IMR-90 (cell line): Measurements from ENCODE around the gene LAMA5. TPM values are rescaled to one million over a fixed set of nuclear protein-coding genes. Genes with fewer than 3 reads are reported as not detected.

Experiments
- ATAC-seq: fragments of 200-7000 bp; cut with Tn5 transposase; 2 replicates; pipeline ENCODE4 v1.9.1; 2020; ENCODE audit warnings: low read depth, mild to moderate bottlenecking, moderate library complexity
- BruUV-seq: library from RNA; stranded (reverse); fragments of 400-500 nt; replicated peaks from 2 replicates; lab custom pipeline; 2021; lab: Mats Ljungman, UMichigan
- CTCF ChIA-PET: fragments of 300-600 bp; formaldehyde crosslinking; extraction: SDS; loops from one replicate; lab custom pipeline; 2021; ENCODE audit warnings: antibody characterized with exemption; lab: Yijun Ruan, JAX
- POLR2A ChIA-PET: fragments of 300-600 bp; sonication (Branson Sonifier 250); formaldehyde crosslinking; loops from one replicate; lab custom pipeline; 2022; ENCODE audit warnings: antibody characterized with exemption; ENCODE audit not compliant: unreplicated experiment; lab: Charles Lee
- DNase-seq: peaks from one replicate; pipeline ENCODE4 v3.0.0; 2013
- H2AFZ ChIP-seq: replicated peaks from 2 replicates; pipeline ENCODE3; 2013; ENCODE audit warnings: low read length, mild to moderate bottlenecking; ENCODE audit not compliant: poor library complexity
- H2AK5ac ChIP-seq: 2 replicates; pipeline ENCODE4 v1.6.1; 2013; ENCODE audit warnings: low read depth, low read length, inconsistent platforms
- H2AK9ac ChIP-seq: replicated peaks from 2 replicates; pipeline ENCODE3; 2013; ENCODE audit warnings: mild to moderate bottlenecking, low read depth, low read length, moderate library complexity; ENCODE audit not compliant: poor library complexity
- H2BK120ac ChIP-seq: 2 replicates; pipeline ENCODE4 v1.6.1; 2013; ENCODE audit warnings: low read depth, low read length, inconsistent platforms
- H2BK15ac ChIP-seq: 3 replicates; pipeline ENCODE4 v1.6.1; 2013; ENCODE audit warnings: low read depth, low read length, inconsistent platforms
- H2BK20ac ChIP-seq: 2 replicates; pipeline ENCODE4 v1.6.1; 2013; ENCODE audit warnings: low read depth, mild to moderate bottlenecking, inconsistent platforms, low read length, moderate library complexity
- H2BK5ac ChIP-seq: 2 replicates; pipeline ENCODE4 v1.6.1; 2013; ENCODE audit warnings: mild to moderate bottlenecking, low read depth, low read length, inconsistent platforms; ENCODE audit not compliant: poor library complexity, severe bottlenecking
- H3K14ac ChIP-seq: replicated peaks from 2 replicates; pipeline ENCODE4 v1.6.1; 2013; ENCODE audit warnings: low read depth, low read length, inconsistent platforms
- H3K18ac ChIP-seq: 2 replicates; pipeline ENCODE4 v1.6.1; 2013; ENCODE audit warnings: low read depth, low read length, control low read depth
- H3K23ac ChIP-seq: 2 replicates; pipeline ENCODE4 v1.6.1; 2013; ENCODE audit warnings: low read depth, low read length, inconsistent platforms
- H3K27ac ChIP-seq: 2 replicates; pipeline ENCODE4 v1.5.1; 2013; ENCODE audit warnings: mild to moderate bottlenecking, control low read depth, low read length; ENCODE audit not compliant: insufficient read depth
- H3K27me3 ChIP-seq: 2 replicates; pipeline ENCODE4 v1.6.1; 2013; ENCODE audit warnings: low read length; ENCODE audit not compliant: control insufficient read depth, insufficient read depth
- H3K36me3 ChIP-seq: 2 replicates; pipeline ENCODE4 v1.6.1; 2013; ENCODE audit warnings: low read length, mixed read lengths; ENCODE audit not compliant: control insufficient read depth, insufficient read depth
- H3K4ac ChIP-seq: 2 replicates; pipeline ENCODE4 v1.6.1; 2013; ENCODE audit warnings: low read depth, low read length, inconsistent platforms
- H3K4me1 ChIP-seq: 2 replicates; pipeline ENCODE4 v1.6.1; 2013; ENCODE audit warnings: low read length, mixed read lengths; ENCODE audit not compliant: control insufficient read depth, insufficient read depth
- H3K4me2 ChIP-seq: 2 replicates; pipeline ENCODE4 v1.6.1; 2013; ENCODE audit warnings: low read depth, mild to moderate bottlenecking, control low read depth, low read length, moderate library complexity
- H3K4me3 ChIP-seq: 2 replicates; pipeline ENCODE4 v1.5.1; 2013; ENCODE audit warnings: low read depth, mild to moderate bottlenecking, control low read depth, low read length, moderate library complexity; ENCODE audit not compliant: insufficient read depth
- H3K56ac ChIP-seq: 2 replicates; pipeline ENCODE4 v1.6.1; 2013; ENCODE audit warnings: low read length, inconsistent platforms; ENCODE audit not compliant: insufficient read depth; ENCODE audit errors: extremely low read depth
- H3K79me1 ChIP-seq, 2 experiments: 2 replicates each; pipeline ENCODE4 v1.6.1; 2013; ENCODE audit warnings: low read length in 2 of 2, inconsistent platforms in 1 of 2, low read depth in 1 of 2
- H3K9ac ChIP-seq: 2 replicates; pipeline ENCODE4 v1.6.1; 2013; ENCODE audit warnings: low read depth, low read length, control low read depth
- H3K9me1 ChIP-seq: 2 replicates; pipeline ENCODE4 v1.6.1; 2013; ENCODE audit warnings: low read length, inconsistent platforms; ENCODE audit not compliant: insufficient read depth
- H3K9me3 ChIP-seq: 2 replicates; pipeline ENCODE4 v1.6.1; 2013; ENCODE audit warnings: low read length; ENCODE audit not compliant: control insufficient read depth, insufficient read depth
- H4K20me1 ChIP-seq: 2 replicates; pipeline ENCODE4 v1.6.1; 2013; ENCODE audit warnings: low read length, inconsistent platforms; ENCODE audit not compliant: insufficient read depth
- H4K5ac ChIP-seq: 2 replicates; pipeline ENCODE4 v1.6.1; 2013; ENCODE audit warnings: mild to moderate bottlenecking, low read depth, low read length, control low read depth
- H4K8ac ChIP-seq, 2 experiments: 2 replicates each; pipeline ENCODE4 v1.6.1; 2013; ENCODE audit warnings: low read depth in 2 of 2, low read length in 2 of 2, control low read depth in 1 of 2, inconsistent platforms in 1 of 2
- H4K91ac ChIP-seq: 2 replicates; pipeline ENCODE4 v1.6.1; 2013; ENCODE audit warnings: low read depth, low read length, inconsistent platforms; ENCODE audit not compliant: insufficient read depth
- CHD1 ChIP-seq: IDR thresholded peaks from 2 replicates; pipeline ENCODE4 v1.6.1; 2012; ENCODE audit warnings: low read depth, low read length, improper control_type of control experiment
- MAFK ChIP-seq: IDR thresholded peaks from 2 replicates; pipeline ENCODE4 v1.6.1; 2012; ENCODE audit warnings: low read depth, low read length, improper control_type of control experiment
- RFX5 ChIP-seq: IDR thresholded peaks from 2 replicates; pipeline ENCODE4 v1.8.0; 2012; ENCODE audit warnings: low read depth, mild to moderate bottlenecking, low read length, moderate library complexity
- whole genome bisulfite sequencing, 2 experiments: methylation state at CpG; one replicate each; pipeline versions ENCODE4 v1.1.5 to v1.1.7; 2013; ENCODE audit warnings: missing lambda C conversion rate in 2 of 2; ENCODE audit not compliant: insufficient read length in 1 of 2; ENCODE audit errors: extremely low coverage in 2 of 2; 5-methylcytosine and 5-hydroxymethylcytosine counted together
- dilution Hi-C: fragments of 300-500 bp; cut with HindIII; formaldehyde crosslinking; loops from one replicate; pipeline ENCODE4 v1.14.3; 2018; ENCODE audit warnings: low sequenced_read_pairs; ENCODE audit not compliant: unreplicated experiment
- in situ Hi-C: fragments of 300-500 bp; cut with MboI; formaldehyde crosslinking; loops from 3 replicates; pipeline ENCODE4 v1.14.3; 2019; ENCODE audit warnings: low sequenced_read_pairs, inconsistent platforms, mixed read lengths
- intact Hi-C: fragments of 100-400 bp; cut with micrococcal nuclease; formaldehyde crosslinking; loops from 2 replicates; pipeline ENCODE4 v1.10.0; 2022
- polyA plus RNA-seq, 3 experiments: library from polyadenylated mRNA; depleted of rRNA; stranded (reverse); fragments of >200 nt; gene quantifications; 2 replicates each; pipeline ENCODE4 v1.2.3, GENCODE V29; 2012; ENCODE audit warnings: low replicate concordance in 1 of 3
- total RNA-seq: library from RNA; depleted of rRNA; stranded (reverse); fragments of >200 nt; gene quantifications from 2 replicates; pipeline ENCODE4 v1.2.3, GENCODE V29; 2012
- TF ChIP-seq, protein P1 (sequence below): fragments of 150-350 bp; IDR thresholded peaks from 2 replicates; pipeline ENCODE4 v1.6.1; 2016; ENCODE audit warnings: low read depth, mild to moderate bottlenecking, low read length, moderate library complexity, borderline replicate concordance
- TF ChIP-seq, protein P2 (sequence below): fragments of 150-350 bp; IDR thresholded peaks from 2 replicates; pipeline ENCODE4 v1.6.1; 2017; ENCODE audit warnings: mild to moderate bottlenecking, antibody characterized with exemption, low read length, low read depth

LAMA5 gene
- total and polyA plus RNA-seq, 2 of the 4 experiments (the other 2 are of a cell fraction) = 0.90 to 7.3 TPM

DNA sequence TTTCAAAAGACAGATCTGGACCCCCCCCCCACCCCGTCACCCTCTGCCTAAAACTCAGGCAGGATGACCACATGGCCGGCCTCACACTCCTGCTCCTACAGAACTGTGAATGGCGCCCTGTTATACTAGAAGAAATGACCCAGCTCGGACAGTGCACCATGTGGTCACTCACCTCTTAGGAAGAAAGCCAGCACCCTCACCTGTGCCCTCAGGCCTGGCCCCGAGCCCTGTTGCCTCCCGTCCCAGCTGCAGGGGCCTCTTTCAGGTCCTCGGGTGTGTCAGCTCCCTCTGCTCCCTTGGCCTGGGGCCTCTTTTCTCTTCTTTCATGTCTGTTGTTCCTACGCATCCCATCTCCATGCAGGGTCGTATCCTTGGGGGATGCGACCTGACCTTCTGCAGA lies 105.0 kb downstream of the LAMA5 start:
- no peak overlapping the region for H3K27ac ChIP-seq
- no peak overlapping the region for H4K8ac ChIP-seq
- H3K4me2 ChIP-seq = no peak overlapping the region
- H3K4me1 ChIP-seq = peaks cover 8% of the 10 kb centered on the region; the same call in 1 of the 2 replicates
- no peak overlapping the region for H3K4me3 ChIP-seq
- H3K79me1 ChIP-seq = peaks cover 28 to 44% of the 10 kb centered on the region in 2 experiments
- peaks cover 10% of the 10 kb centered on the region for H3K9me1 ChIP-seq
- in situ Hi-C loops (no loop called here), dilution Hi-C loops (no loop called here), intact Hi-C loops (no loop called here)
- WGBS, 2 experiments = 82% methylated on average over 5 of the region's 10 CpGs; no CpG with 5 or more reads in 1 of the 2 experiments
- no peak overlapping the region for H4K91ac ChIP-seq
- H2AK9ac ChIP-seq = no peak overlapping the region
- ChIA-PET CTCF (no interaction called here), POLR2A (no interaction called here)
- peaks cover 2% of the 10 kb centered on the region for H3K9me3 ChIP-seq
- no peak overlapping the region for H3K18ac ChIP-seq
- no peak overlapping the region for H3K23ac ChIP-seq
- peaks cover 52% of the 10 kb centered on the region for H3K36me3 ChIP-seq
- no peak overlapping the region for H4K5ac ChIP-seq
- no peak overlapping the region for H3K14ac ChIP-seq
- no peak overlapping the region for H2BK20ac ChIP-seq
- DNase-seq = no peak
- no peak overlapping the region for H3K56ac ChIP-seq
- H3K9ac ChIP-seq = no peak overlapping the region
- H2BK5ac ChIP-seq = no peak overlapping the region
- peaks cover 35% of the 10 kb centered on the region for H4K20me1 ChIP-seq
- no peak for ATAC-seq
- TF ChIP-seq RFX5 = no peak
- TF ChIP-seq, protein P1, sequence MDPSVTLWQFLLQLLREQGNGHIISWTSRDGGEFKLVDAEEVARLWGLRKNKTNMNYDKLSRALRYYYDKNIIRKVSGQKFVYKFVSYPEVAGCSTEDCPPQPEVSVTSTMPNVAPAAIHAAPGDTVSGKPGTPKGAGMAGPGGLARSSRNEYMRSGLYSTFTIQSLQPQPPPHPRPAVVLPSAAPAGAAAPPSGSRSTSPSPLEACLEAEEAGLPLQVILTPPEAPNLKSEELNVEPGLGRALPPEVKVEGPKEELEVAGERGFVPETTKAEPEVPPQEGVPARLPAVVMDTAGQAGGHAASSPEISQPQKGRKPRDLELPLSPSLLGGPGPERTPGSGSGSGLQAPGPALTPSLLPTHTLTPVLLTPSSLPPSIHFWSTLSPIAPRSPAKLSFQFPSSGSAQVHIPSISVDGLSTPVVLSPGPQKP = no peak
- no peak for TF ChIP-seq CHD1
- no peak for TF ChIP-seq MAFK
- TF ChIP-seq, protein P2, sequence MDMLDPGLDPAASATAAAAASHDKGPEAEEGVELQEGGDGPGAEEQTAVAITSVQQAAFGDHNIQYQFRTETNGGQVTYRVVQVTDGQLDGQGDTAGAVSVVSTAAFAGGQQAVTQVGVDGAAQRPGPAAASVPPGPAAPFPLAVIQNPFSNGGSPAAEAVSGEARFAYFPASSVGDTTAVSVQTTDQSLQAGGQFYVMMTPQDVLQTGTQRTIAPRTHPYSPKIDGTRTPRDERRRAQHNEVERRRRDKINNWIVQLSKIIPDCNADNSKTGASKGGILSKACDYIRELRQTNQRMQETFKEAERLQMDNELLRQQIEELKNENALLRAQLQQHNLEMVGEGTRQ = no peak
- H2AFZ ChIP-seq = no peak overlapping the region
- no peak overlapping the region for H2BK15ac ChIP-seq
- no peak overlapping the region for H2AK5ac ChIP-seq
- H2BK120ac ChIP-seq = no peak overlapping the region
- H3K27me3 ChIP-seq = no peaks in the 10 kb centered on the region
- no TSS peak for BruUV-seq
- no peak overlapping the region for H3K4ac ChIP-seq
